ENCODE measurements around the gene GUK1.

DNA sequence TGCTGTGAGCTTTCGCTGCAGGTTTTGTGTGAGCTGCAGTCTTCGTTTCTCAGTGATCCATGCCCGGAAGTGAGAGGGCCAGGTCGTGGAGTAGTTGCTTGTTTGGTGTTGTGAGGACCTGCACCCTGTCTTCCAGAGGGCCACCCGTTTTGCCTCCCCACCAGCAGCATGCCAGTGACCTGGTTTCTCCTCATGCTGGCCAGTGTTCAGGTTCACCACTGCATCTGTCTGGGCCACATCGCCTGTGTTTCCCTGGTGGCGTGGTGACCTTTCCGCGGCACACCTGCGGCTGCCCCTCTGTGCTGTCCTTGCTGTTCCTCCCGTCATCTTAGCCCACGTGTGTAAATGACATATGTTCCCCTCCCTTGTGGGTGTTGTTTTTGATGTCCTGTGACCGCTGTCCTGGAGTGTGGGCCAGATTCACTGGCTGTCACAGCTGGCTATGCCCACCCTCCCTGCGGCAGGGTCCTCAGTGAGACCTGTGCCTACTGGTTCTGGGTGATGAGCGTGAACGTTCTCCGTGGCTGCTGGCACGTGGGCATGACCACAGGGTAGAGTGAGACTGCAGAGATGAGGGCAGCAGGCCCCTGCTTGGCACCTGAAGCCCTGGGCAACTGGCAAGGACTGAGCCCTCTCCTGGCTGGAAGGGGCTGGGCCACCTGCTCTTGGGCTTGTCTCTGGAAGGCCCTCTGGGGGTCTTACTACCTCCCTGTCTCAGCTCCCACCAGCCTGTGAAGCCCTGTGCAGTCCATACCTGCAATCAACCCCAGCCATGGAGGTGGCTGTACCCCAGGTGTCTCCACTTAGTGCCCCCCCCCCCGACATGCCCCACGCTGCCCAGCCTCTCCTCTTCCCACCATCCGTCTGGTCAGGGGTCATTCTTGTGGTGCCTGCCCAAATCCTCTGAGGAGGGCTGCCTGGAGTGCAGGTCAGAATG, 32.8 kb downstream of the GUK1 start:
- no peak for TF ChIP-seq EZH2 (IDR thresholded peaks at IDR 0.05; ENCODE audit: borderline replicate concordance, low read depth, low read length, severe bottlenecking)
- TF ChIP-seq, protein P1, sequence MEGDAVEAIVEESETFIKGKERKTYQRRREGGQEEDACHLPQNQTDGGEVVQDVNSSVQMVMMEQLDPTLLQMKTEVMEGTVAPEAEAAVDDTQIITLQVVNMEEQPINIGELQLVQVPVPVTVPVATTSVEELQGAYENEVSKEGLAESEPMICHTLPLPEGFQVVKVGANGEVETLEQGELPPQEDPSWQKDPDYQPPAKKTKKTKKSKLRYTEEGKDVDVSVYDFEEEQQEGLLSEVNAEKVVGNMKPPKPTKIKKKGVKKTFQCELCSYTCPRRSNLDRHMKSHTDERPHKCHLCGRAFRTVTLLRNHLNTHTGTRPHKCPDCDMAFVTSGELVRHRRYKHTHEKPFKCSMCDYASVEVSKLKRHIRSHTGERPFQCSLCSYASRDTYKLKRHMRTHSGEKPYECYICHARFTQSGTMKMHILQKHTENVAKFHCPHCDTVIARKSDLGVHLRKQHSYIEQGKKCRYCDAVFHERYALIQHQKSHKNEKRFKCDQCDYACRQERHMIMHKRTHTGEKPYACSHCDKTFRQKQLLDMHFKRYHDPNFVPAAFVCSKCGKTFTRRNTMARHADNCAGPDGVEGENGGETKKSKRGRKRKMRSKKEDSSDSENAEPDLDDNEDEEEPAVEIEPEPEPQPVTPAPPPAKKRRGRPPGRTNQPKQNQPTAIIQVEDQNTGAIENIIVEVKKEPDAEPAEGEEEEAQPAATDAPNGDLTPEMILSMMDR (IDR thresholded peaks at IDR 0.05; ENCODE audit: borderline replicate concordance, extremely low read depth, low read length, poor library complexity, severe bottlenecking) = no peak
